HG02759 (cell line): ENCODE results near the gene ASB2.

ENCODE experiments used
- ATAC-seq: cut with Tn5 transposase; IDR thresholded peaks from one replicate; pipeline ENCODE4 v1.9.1; 2021; ENCODE audit warnings: mild to moderate bottlenecking, moderate library complexity; ENCODE audit not compliant: unreplicated experiment

Gene ASB2

GRCh38 chr14:93962701-93963601 is 13.4 kb downstream of the ASB2 start:
- peak; percentile 48 for ATAC-seq

GRCh38 chr14:93961620-93962019 is 14.8 kb downstream of the ASB2 start:
- no peak for ATAC-seq

GRCh38 chr14:93960774-93961438 is 15.5 kb downstream of the ASB2 start:
- no peak for ATAC-seq

GRCh38 chr14:93960108-93960475 is 16.3 kb downstream of the ASB2 start:
- ATAC-seq: no peak

GRCh38 chr14:93959239-93960107 is 16.9 kb downstream of the ASB2 start:
- peak; percentile 74 for ATAC-seq

GRCh38 chr14:93958567-93959238 is 17.7 kb downstream of the ASB2 start:
- ATAC-seq: no peak

- no peak for ATAC-seq
These were observed 18.4 kb downstream of the ASB2 start for GRCh38 chr14:93957751-93958566.

- no peak for ATAC-seq
These were observed 19.0 kb downstream of the ASB2 start for GRCh38 chr14:93957333-93957710.

GRCh38 chr14:93956514-93957332 is 19.6 kb downstream of the ASB2 start:
- ATAC-seq: no peak

- no peak for ATAC-seq
These were observed 20.4 kb downstream of the ASB2 start for GRCh38 chr14:93955850-93956481.

- ATAC-seq: peak; percentile 31
These were observed 21.2 kb downstream of the ASB2 start for GRCh38 chr14:93954900-93955849.

- no peak for ATAC-seq
These were observed 21.9 kb downstream of the ASB2 start for GRCh38 chr14:93954516-93954830.

GRCh38 chr14:93953739-93954515 is 22.4 kb downstream of the ASB2 start:
- ATAC-seq: no peak

GRCh38 chr14:93953263-93953662 is 23.1 kb downstream of the ASB2 start:
- ATAC-seq: no peak

- no peak for ATAC-seq
These were observed 23.5 kb downstream of the ASB2 start for GRCh38 chr14:93952829-93953228.

GRCh38 chr14:93951635-93952540 is 24.5 kb downstream of the ASB2 start:
- ATAC-seq: no peak
